Superior temporal gyrus (tissue), 1 donor: ENCODE results near the gene DDX60.
"Not testable (repeated sequence)": the region's sequence is repeated elsewhere in the genome, so short reads cannot be mapped to it uniquely, and the experiment has no call there.

Experiments
- DNase-seq: peaks from one replicate; pipeline ENCODE4 v3.0.0-alpha.2; 2016; ENCODE audit errors: extremely low spot score

The DDX60 gene

GRCh38 chr4:168318266-168318895 is at the start of gene DDX60:
Gene DDX60, minus strand, starts transcription at chr4:168318752. Its CDS starts 7,493 bp downstream, at chr4:168311259.
- peak; percentile 76 for DNase-seq

DNA sequence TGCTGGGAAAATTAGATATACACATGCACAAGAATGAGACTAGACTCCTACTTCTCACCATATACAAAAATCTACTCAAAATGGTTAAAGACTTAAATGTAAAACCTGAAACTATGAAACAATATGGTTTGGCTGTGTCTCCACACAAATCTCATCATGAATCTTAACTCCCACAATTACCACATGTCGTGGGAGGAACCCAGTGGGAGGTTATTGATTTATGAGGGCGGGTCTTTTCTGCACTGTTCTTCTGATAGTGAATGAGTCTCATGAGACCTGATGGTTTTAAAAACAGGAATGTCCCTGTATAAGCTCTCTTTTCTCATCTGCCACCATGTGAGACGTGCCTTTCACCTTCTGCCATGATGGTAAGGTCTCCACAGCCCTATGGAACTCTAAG is 48.5 kb upstream of the DDX60 start:
- DNase-seq, result no peak

- no peak for DNase-seq
Observed at GRCh38 chr4:168362025-168362401, 43.5 kb upstream of the DDX60 start.

DNA sequence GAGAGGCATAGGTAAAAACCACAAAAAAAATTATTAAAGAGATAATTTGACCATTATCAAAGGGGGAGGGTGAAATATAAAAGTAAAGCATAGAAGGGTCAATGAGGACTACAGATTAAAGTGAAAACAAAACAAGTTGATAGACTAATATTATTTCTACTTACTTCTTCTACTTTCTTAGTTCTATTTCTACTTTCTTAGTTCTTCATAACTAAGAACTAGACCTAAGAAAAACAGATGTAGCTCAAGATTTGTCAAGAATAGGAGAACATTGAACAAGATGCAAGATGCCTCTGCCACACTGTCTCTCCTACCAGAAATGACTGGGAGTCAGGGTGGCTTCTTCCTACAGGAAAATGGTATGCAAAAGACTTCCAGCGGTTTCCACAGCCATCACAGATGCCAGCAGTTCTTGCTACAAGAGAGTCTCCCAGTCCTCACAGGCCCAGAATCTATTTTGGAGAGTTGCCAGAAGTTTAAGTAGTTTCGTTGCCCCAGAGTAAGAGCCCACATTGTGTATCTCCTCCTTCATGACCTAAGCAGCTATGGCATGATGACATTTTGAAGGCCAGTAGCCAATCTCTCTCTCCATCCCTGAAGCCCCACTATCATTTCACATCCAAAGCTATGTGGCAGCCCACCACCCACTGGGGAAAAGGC is 42.9 kb upstream of the DDX60 start:
- no peak for DNase-seq

- no peak for DNase-seq
Observed at GRCh38 chr4:168360271-168360670, 41.7 kb upstream of the DDX60 start.

DNA sequence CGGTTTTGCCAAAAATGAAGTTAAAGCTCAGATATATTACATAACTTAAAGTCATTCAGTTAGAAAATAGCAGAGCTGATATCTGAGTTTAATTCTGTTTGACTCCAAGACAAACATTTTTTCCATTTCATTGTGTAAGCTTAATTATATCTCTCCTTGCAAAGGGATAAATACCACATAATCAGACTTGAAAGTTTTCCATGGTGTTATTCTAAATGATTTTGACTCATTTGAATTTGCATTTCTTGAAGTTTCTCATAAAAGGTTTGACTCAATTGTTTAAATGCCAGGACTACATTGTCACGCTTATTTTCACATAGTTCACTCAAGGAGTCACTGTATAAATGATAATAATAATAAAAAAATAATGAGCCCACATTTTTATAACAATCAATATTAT is 39.4 kb upstream of the DDX60 start:
- DNase-seq, result no peak

GRCh38 chr4:168353746-168354145 is 35.2 kb upstream of the DDX60 start:
- no peak for DNase-seq

DNA sequence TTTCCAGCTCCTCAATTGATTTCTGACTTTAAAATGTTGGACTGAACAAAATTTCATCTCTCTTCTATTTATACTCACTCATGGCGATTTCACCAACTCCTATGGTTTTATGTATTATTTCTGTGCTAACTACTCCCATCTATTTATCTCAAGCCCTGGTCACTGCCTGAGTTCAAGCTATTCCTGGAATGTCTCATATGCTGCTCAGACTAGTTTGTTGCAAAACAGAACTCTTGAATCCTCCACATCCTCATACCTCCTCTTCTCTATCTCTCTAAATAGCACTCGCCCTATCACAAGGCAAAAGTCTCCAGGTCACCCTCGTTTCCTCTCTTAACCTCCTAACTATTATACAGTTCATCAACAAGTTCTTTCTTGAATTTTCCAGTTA is 19.0 kb upstream of the DDX60 start:
- no peak for DNase-seq

DNA sequence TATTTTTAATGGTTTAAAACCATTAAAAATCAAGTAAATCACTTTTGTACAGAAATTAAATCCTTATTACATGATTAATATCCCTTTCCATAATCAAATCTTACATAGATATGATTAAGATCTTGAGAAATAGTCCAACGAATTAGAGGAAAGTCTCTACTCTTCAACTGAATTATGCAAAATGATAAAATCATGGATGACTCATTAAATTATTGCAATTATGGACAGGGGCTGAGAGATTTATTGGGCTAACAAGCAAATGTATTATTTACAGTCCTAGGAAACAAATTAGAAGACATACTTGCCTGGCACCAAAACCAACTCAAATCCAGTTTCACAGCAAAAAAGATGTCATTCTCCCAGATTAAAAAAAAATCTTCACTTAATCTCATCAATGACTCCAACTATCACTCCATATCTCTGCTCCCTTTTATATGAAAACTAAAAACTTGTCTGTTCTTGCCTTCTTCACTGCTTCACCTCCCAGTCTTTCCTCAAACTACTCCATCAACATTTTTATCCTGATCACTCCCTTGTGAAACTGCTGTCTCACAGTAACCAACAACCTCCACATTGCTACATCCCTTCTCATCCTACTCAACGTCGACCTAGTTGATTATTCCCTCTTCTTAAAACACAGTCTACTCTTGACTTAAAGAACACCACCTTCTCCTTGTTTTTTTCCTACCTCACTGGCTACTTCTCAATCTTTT is 18.4 kb upstream of the DDX60 start:
- DNase-seq, result no peak

DNA sequence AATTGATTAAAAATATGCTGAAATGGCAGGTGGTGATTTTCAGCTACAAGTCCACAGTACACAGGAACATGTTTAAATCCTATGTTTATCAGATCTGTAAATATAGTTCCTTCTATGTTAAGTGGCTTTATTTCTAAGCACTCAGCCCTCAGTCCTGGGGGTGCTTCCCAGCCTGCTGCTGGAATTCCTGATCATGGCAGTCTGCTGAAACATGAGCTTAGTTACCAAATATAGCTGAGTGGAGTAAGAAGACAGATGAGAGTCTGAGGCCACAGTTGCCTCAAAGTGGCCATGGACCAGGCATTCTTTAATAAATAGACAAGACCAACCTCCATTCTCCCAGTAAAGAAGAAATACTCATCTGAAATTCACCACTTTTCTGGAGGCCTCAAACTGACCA is 17.1 kb upstream of the DDX60 start:
- DNase-seq, result no peak

DNA sequence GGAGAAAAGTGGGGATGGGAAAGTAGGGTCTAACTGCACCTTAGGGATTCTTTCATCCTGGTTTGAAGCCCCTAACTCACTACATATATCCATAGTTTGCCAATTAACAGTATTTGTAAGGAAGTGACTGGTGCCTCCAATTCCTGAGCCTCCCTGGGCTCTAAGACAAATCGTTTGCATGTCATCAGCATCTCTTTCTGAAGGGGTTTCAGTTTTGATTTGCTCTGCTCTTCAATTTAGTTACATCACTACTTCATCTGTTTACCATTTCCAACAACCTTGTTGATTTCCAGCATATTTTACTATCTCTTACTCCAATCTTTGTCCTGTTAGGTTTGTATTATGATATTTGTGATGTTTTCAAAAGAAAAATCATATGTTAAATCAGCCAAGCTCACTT is 15.5 kb upstream of the DDX60 start:
- DNase-seq, result no peak

- not testable (repeated sequence) for DNase-seq
Observed at GRCh38 chr4:168330575-168330974, 12.0 kb upstream of the DDX60 start.

DNA sequence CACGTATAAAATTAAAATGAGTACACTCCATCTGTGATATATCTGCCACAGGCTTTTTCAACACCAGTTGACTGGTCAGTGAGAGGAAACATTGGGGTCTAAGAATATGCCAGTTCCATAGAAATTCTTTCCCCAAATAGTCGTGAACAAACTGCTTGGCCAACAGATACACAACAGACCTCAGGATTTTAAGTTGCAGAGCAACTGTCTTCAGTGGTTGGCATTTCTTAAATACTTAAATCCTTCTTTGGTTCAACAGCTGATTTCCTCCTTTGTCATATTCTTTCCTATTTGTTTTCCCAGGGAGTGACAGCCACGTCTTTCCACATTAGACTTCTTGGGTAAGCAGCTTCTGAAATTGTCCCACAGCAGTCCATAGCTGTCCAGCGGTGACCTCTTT is 7.0 kb upstream of the DDX60 start:
- DNase-seq, result no peak

DNA sequence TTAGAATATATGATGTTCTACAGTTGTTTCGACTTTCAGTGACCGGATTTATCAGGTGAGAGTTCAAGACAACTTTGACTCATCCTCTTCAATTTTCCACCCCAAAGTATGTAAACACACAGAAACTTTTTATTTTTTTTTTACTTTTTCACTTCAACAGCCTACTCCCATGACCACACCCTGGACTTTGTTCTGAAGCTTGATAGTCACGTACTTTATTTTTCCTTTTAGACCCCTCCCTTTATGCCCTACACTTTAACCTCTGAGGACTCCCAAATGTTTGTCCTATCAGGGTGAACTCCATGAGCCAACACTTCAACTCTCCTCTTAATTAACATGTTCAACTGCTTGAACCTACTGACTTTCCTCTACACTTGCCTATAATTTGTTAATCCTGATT is 2.5 kb upstream of the DDX60 start:
- no peak for DNase-seq

DNA sequence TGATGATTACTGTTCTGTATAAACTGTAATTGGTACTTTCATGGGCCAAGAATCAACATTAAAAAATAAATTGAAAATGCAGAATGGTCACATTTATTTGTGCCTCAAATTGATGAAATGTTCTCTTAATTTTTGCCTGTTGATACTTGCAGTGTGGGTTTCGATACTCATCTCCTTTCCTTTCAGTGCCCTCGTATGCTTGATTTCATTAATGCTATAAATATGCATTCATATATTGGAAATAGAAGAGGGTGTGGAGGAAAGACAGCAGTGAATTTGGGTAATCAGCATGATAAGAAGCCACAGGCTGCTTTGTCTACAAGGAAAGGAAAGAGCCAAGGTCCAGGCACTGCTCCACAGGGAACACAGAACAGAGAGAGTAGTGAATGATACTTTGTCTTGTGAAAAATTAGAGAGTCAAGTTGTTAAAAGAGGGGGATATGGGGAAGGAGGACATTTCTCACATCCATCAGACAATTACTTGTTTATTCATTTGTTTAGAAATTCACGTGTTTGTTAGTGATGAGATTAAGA is 1.0 kb upstream of the DDX60 start:
- DNase-seq, result no peak

- no peak for DNase-seq
Observed at GRCh38 chr4:168317621-168318020, 931 bp downstream of the DDX60 start.

DNA sequence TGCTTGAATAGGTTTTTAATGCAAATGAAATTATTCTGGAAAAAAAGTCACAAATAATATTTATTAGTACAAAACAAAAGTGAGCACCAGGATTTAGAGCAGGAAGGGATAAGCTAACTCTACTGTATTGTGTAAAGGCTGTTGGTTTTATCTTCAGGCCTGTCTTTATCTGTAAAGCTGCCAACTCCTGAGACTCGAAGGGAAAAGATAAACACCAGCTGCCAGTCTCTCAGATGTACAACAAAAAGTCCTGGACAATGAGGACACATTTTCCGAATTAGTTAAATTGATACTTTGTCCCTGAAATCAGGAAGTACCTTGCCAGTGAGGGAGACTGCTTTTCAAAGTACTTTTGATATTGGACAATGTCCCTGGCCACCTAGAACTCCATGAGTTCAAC is 8.8 kb downstream of the DDX60 start:
- DNase-seq, result no peak

DNA sequence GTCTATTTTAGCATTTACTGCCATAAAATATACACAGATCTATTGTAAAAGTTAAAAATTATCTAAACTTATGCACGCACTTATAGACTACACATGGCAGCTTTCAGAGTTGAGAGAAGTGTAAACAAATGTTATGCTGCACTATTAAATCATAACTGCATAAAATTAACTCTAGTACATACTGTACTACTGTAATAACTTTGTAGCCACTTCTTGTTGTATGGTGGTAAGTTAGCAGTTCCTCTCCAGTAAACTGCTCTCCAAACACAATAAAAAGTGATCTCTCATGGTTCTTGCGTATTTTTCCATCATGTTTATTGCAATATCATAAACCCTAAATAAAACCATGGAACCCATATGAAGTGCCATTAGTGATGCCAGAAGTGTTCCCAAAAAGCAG is 9.6 kb downstream of the DDX60 start:
- no peak for DNase-seq

DNA sequence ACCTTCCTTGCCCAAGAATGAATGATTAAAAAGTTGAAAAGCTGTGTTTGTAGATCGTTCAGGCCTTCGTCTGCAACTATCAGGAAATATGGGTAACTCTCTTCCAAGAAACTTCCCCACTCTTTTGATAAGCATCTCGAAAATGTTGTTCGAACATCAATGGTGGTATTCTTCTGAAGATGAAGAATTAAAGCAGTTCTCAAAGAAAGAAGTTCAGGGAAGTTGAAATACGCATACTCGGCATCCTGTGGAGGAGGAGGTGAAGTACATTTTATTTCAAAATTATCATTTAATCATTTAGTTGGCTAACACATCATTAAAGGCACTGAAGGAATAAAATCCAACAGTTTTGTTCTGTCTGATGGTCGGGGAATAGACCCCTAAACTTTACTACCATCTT is 12.1 kb downstream of the DDX60 start:
- DNase-seq, result no peak

GRCh38 chr4:168304744-168305459 is 13.7 kb downstream of the DDX60 start:
- DNase-seq, result no peak

DNA sequence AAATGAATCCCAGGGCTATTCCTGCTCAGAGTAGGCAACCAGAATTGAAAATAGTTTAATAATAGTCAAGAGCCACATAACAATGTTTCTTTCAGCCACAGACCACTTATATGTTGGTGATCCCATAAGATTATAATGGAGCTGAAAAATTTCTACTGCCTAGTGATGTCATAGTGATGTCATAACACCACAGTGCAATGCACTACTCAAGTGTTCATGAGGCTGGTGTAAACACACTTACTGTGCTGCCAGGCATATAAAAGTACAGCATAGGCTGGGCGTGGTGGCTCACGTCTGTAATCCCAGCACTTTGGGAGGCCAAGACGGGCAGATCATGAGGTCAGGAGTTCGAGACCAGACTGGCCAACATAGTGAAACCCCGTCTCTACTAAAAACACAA is 15.1 kb downstream of the DDX60 start:
- not testable (repeated sequence) for DNase-seq

- no peak for DNase-seq
Observed at GRCh38 chr4:168293386-168293975, 25.1 kb downstream of the DDX60 start.
